HG03159 (cell line): ENCODE data around the gene ZNF133.
"Not testable (repeated sequence)": the region's sequence is repeated elsewhere in the genome, so short reads cannot be mapped to it uniquely, and the experiment has no call there.

Experiments
- ATAC-seq: cut with Tn5 transposase; IDR thresholded peaks from one replicate; pipeline ENCODE4 v1.9.1; 2021; ENCODE audit warnings: mild to moderate bottlenecking, moderate library complexity; ENCODE audit not compliant: unreplicated experiment

ZNF133 gene

DNA sequence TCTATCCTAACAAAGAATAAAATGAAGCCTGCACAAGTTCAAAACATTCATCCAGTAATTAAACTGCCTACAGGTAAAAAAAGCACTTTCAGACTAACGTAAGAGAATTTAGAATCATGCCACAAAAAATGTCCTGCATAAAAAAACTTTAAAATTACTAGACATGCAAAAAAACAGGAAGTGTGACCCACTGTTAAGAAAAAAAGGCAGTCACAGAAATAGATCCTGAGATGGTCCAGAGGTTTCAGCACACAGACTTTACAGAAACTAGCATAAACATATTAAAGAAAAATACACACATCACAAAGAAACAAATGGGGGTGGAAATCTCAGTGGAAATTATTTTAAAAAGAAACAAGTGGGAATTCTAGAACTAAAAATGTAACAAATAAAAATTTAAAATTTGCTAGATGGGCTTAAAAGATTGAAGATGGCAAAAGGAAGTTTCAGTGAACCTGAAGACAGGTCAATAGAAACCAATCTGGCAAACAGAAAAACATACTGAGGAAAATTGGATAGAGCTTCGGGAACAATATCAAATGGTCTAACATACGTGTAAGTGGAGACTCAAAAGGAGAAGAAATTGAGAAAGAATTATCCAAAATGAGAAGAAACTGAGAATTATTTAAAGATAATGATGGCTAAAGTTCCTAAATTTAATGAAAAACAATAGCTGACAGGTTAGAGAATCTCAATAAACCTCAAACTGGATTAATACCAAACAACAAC is 3.4 kb upstream of the ZNF133 start:
- ATAC-seq, result no peak

GRCh38 chr20:18287546-18287914 is 797 bp upstream of the ZNF133 start:
- no peak for ATAC-seq

- ATAC-seq, result no peak
Measured at GRCh38 chr20:18288749-18289267, 481 bp downstream of the ZNF133 start.

GRCh38 chr20:18289306-18289705 is 979 bp downstream of the ZNF133 start:
- no peak for ATAC-seq

GRCh38 chr20:18299364-18299763 is 11.0 kb downstream of the ZNF133 start:
- no peak for ATAC-seq

DNA sequence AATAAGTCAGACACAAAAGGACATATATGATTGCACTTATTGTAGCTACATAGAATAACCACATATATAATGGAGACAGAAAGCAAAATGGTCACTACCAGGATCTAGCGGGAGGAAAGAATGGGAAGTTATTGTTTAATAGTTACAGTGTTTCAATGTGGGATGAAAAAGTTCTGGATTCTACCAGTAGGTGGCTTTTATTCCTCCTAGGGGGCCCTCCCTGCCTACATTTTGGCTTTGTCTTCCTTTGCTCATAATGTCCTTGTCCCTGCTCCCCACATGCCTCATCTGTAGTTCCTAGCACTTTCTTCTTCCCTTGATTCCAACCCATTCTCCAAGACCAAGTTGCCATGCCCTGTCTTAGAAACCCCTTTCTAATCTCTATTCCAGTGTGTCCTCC is 16.3 kb downstream of the ZNF133 start:
- no peak for ATAC-seq

DNA sequence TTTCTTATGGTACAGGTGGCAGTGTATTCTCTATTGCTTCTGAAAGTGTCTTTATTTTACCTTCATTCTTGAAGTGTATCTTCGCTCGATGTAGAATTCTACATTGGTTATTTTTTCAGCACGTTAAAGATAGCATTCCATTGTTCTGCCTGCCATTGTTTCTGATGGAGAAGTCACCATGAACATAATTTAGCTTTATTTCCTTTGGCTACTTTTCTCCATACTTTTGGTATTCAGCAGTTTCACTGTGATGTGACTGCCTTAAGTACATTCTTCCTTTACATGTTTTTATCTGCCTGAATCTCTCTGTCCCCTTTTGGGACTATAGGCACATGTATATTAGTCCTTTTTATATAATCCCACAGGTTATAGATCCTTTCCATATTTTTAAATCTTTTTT is 19.0 kb downstream of the ZNF133 start:
- no peak for ATAC-seq

- ATAC-seq, result no peak
Measured at GRCh38 chr20:18310051-18310450, 21.7 kb downstream of the ZNF133 start.

DNA sequence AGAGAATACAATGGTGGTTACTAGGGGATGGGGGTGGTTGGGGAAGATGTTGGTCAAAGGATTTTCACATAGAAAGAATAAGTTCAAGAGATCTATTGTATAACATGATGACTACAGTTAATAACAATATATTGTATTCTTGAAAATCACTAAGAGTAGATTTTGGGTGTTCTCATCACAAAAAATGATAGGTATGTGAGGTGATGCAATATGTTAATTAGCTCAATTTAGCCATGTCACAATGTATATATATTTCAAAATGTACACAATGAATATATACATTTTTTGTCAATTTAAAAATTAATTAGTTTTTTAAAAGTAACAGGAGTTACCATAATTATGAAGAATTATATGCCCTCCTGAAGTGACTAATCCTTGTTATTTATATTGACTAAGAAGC is 22.3 kb downstream of the ZNF133 start:
- ATAC-seq, result no peak

DNA sequence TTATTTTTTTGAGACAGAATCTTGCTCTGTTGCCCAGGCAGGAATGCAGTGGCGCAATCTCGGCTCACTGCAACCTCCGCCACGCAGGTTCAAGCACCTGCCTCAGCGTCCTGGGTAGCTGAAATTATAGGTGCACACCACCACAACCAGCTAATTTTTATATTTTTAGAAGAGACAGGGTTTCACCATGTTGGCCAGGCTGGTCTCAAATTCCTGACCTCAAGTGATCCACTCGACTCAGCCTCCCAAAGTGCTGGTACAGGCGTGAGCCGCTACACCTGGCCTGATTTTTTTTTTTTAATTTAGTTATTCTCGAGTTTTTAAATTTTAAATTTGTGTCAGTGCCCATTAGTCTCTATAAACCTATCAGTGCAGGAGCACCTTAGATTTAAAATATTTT is 24.4 kb downstream of the ZNF133 start:
- no peak for ATAC-seq

- ATAC-seq, result no peak
Measured at GRCh38 chr20:18313411-18313810, 25.1 kb downstream of the ZNF133 start.

DNA sequence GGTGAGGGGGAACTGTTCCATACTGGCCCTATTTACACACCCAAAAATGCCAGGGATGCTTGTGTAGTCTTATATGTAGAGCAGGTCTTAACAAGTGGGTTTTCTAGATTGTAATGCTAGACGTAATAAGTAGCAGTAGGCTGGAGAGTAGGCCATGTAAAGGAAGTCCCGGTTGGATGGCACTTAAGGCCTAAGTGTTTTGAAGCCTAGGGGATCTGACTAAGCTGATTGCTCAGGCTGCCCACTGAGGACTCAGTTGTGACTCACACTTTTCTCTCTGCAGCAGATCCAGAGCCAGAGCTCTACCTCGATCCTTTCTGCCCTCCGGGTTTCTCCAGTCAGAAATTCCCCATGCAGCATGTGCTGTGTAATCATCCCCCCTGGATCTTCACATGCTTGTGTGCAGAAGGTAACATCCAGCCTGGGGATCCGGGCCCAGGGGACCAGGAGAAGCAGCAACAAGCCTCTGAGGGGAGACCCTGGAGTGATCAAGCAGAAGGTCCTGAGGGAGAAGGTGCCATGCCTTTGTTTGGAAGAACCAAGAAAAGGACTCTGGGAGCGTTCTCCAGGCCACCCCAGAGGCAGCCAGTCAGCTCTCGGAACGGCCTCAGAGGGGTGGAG is 26.6 kb downstream of the ZNF133 start:
- no peak for ATAC-seq

- ATAC-seq, result no peak
Measured at GRCh38 chr20:18316166-18316565, 27.8 kb downstream of the ZNF133 start.

GRCh38 chr20:18321316-18321715 is 33.0 kb downstream of the ZNF133 start:
- no peak for ATAC-seq

DNA sequence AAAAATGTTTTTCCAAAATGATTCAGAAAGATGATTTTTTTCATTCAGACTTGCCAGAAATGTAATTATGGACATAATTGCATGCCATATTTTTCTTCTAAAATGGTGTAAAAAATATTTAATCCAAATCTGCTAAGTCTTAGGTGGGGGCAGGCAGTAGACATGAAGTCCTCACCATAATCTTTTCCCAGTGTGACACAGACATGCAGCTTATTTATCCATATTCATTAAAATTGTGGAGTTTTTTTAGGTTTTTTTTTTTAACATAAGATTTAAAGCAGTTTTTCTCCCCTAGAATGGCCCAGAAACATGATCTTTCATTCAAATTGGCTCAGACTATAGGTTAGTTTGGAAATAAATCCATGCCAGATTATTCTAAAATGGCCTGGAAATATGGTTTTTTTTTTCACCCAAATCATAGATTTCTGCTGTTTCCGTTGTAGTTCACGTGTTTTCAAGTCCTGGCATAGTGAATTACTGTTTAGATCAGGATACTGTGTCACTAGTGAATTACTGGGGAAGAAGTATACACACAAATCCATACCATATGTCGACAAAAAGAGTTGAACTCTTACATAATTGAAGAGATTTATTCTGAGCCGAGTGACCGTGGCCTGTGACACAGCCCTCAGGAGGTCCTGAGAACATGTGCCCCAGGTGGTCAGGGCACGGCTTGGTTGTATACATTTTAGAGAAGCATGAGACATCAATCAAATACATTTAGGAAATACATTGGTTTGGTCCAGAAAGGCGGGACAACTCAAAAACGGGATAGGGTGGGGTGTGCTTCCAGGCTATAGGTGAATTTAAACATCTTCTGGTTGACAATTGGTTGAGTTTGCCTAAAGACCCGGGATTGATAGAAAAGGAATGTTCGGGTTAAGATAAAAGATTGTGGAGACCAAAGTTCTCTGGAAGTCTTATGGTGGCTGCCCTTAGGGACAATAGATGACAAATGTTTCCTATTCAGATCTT is 33.9 kb downstream of the ZNF133 start:
- ATAC-seq, result no peak

- no peak for ATAC-seq
Measured at GRCh38 chr20:18323705-18324104, 35.4 kb downstream of the ZNF133 start.

DNA sequence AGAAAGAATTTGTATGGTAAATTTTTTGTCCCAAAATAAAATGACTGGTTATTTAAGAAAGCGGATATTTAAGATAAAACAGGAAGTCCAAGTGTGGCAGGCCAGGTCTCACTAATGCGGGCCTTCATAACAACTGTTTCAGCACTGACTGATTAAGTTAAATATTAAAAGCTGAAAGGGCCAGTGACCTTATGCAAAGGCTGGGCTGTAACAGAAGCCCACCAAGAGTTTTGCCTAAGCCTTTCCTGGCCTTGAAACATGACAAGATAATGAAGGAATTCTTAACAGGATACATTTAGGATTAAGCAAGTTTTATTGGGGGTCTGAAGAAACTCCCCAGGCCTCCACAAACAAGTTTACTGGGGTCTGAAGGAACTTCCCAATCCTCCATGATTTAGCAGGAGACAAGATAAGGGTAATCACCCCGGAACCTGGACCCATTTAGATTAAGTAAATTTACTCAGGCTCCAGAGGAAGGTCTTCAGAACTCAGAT is 36.3 kb downstream of the ZNF133 start:
- no peak for ATAC-seq

DNA sequence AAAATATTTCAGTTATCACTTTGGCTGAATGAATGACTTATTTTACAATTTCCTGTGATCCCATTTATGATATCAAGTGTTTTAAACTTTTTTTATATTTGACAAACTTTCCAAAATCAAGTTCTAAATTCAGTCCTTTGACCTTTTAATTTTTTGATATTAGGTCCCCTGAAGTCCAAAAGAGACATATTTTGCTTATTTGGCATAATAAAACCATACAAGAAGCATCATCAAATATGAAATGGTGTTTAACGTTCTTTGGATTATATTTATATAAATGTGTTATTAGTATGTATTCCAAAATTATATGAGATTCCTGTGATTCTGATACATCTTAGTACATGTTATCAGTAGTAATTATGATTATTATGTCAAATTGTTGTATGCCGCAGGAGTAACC is 38.7 kb downstream of the ZNF133 start:
- ATAC-seq, result no peak

GRCh38 chr20:18331694-18332093 is 43.4 kb downstream of the ZNF133 start:
- ATAC-seq, result no peak

- not testable (repeated sequence) for ATAC-seq
Measured at GRCh38 chr20:18349749-18350148, 61.4 kb downstream of the ZNF133 start.

DNA sequence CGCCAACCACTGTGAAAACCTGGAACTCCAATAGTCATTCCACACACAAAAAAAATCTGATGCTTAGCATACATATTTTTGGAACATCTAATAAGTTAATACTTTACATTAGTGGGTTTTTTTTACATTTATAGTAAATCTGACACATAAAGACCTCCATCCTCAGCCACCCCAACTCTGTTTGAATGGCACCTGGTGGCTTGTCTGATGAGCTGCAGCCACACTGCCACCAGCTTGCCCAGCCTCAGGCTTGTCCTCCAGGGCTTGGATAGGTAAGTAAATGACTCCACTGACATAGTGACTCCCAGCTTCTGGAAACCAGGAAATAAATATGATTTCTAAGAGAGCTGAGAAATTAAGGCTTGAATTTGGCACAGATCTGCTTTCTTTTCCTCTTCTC is 71.5 kb downstream of the ZNF133 start:
- ATAC-seq, result no peak
